Vagina (tissue), 2 donors: ENCODE measurements around the gene RAF1.

Experiments
- POLR2A ChIP-seq, 2 donors: fragments of 450-650 bp; IDR thresholded peaks; one replicate each; pipeline ENCODE4 v1.6.1; 2017; ENCODE audit warnings: antibody characterized with exemption in 2 of 2, mild to moderate bottlenecking in 2 of 2, moderate library complexity in 2 of 2
- POLR2AphosphoS5 ChIP-seq, 2 donors: sonication (generic); formaldehyde crosslinking; IDR thresholded peaks; one replicate each; pipeline ENCODE4 v1.9.0; 2017; ENCODE audit warnings: antibody characterized with exemption in 2 of 2, mild to moderate bottlenecking in 2 of 2, low read depth in 1 of 2; ENCODE audit not compliant: insufficient read depth in 1 of 2
- TF ChIP-seq, protein P1 (sequence below), 3 experiments: fragments of 450-650 bp in 2 of 3; fragments of 200-600 bp in 1 of 3; sonication (generic) in 1 of 3; IDR thresholded peaks; one replicate each; pipeline ENCODE4 v1.5.1; 2017 to 2019; ENCODE audit warnings: antibody characterized with exemption in 3 of 3, mild to moderate bottlenecking in 2 of 3, moderate library complexity in 2 of 3

GRCh38 chr3:12556314-12556689, 107.6 kb downstream of the RAF1 start:
- TF ChIP-seq POLR2AphosphoS5 (IDR thresholded peaks at IDR 0.05; ENCODE audit: insufficient read depth in 1 of 2, low read depth in 1 of 2) (no peak), POLR2A (IDR thresholded peaks at IDR 0.05) (no peak)
- TF ChIP-seq, protein P1, sequence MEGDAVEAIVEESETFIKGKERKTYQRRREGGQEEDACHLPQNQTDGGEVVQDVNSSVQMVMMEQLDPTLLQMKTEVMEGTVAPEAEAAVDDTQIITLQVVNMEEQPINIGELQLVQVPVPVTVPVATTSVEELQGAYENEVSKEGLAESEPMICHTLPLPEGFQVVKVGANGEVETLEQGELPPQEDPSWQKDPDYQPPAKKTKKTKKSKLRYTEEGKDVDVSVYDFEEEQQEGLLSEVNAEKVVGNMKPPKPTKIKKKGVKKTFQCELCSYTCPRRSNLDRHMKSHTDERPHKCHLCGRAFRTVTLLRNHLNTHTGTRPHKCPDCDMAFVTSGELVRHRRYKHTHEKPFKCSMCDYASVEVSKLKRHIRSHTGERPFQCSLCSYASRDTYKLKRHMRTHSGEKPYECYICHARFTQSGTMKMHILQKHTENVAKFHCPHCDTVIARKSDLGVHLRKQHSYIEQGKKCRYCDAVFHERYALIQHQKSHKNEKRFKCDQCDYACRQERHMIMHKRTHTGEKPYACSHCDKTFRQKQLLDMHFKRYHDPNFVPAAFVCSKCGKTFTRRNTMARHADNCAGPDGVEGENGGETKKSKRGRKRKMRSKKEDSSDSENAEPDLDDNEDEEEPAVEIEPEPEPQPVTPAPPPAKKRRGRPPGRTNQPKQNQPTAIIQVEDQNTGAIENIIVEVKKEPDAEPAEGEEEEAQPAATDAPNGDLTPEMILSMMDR (IDR thresholded peaks at IDR 0.05): no peak
